MG63 (cell line): ENCODE data around the gene DBNDD2. TPM values are rescaled to one million over a fixed set of nuclear protein-coding genes. Genes with fewer than 3 reads are reported as not detected.

Experiments
- DNase-seq: peaks from one replicate; pipeline ENCODE4 v3.0.0-alpha.2; 2020
- H3K27me3 ChIP-seq: fragments of 250-450 bp; sonication (Bioruptor Pico); 2 replicates; pipeline ENCODE4 v1.5.1; 2020; ENCODE audit warnings: mild to moderate bottlenecking, moderate library complexity
- H3K36me3 ChIP-seq: fragments of 250-450 bp; sonication (Bioruptor Pico); 2 replicates; pipeline ENCODE4 v1.5.1; 2020; ENCODE audit warnings: mild to moderate bottlenecking, moderate library complexity
- H3K4me3 ChIP-seq: fragments of 250-450 bp; sonication (Bioruptor Pico); 2 replicates; pipeline ENCODE4 v1.5.1; 2020; ENCODE audit warnings: mild to moderate bottlenecking, moderate library complexity
- H3K9me3 ChIP-seq: fragments of 250-450 bp; sonication (Bioruptor Pico); 2 replicates; pipeline ENCODE4 v1.5.1; 2020; ENCODE audit warnings: mild to moderate bottlenecking, moderate library complexity
- total RNA-seq: library from RNA; depleted of rRNA; stranded (reverse); fragments of >200 nt; shearing (Covaris generic); gene quantifications from 2 replicates; pipeline ENCODE4 v1.2.3, GENCODE V29; 2014; ENCODE audit warnings: low replicate concordance

Gene DBNDD2
- total RNA-seq, 1 experiment from 2014 or later, result 17.6 TPM

DNA sequence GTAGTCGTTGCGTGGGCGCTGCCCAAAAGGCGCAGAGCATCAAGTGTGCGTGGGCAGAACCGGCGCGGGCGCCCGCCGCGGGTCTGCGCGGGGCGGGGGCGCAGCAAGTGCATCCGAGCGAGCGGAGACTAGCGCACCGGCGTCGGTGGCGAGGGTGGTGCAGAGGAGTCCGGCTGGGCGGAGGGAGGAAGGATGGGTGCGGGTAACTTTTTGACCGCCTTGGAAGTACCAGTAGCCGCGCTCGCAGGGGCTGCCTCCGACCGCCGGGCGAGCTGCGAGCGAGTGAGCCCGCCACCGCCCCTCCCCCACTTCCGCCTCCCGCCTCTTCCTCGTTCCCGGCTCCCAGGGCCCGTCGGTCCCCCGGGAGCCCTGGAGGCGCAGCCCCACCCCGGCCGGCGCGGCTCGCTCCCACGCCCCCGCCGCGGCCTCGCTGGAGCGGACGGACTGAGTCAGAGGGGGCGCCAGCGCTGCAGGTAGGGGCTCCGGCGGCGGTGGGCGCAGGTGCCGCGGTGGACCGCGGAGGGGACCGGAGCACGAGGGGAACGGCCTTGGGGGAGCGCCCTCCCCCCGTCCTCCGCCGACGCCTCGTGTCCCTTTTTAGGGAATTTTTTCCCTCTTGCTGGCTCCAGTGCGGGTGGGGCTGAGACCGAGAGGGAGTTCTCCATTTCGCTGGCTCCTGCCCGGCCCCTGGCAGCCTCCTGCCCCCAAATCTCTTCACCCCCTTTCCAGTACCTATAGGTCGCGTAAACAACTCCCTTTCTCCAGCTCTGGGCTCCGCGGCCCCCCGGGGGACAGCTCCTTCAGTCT lies 1.6 kb upstream of the DBNDD2 start:
- peak overlapping the region; percentile 58 for H3K4me3 ChIP-seq
- peak; percentile 68 for DNase-seq
- H3K27me3 ChIP-seq, result no peaks in the 10 kb centered on the region
- peaks cover 5% of the 10 kb centered on the region for H3K36me3 ChIP-seq
- peaks cover 5% of the 10 kb centered on the region for H3K9me3 ChIP-seq

DNA sequence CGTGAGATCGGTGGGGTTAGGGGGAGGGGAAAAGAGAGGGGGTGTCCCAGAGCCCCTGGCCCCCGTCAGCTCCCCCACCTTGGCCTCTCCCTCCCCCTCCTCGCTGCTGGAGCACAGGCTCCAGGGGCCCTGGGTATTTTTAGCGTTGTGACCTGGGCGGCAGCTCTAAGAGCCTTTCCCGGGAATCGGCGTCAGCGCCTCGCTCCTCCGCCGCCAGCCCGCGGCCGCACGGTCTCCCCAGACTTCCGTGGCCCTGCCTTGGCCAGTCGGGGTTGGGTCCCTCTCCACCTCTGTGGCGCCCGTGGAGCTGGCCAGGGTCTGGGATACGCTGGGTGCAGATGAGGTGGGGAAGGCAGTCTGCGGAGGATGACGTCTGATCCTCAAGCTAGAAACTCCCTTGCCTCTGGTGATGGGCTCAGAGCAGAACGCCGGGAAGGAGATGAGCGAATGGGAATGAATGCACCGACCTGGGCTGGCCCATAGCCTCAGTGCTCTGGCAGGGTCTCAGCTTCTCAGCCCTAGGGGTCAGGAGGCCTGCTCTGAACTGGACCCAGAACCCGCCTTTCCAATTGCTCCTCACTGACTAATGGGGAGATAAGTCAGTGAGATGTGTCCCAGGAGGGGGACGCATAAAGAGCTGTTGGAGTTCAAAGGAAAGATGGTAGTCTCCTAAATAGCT lies 883 bp upstream of the DBNDD2 start:
- peaks cover 5% of the 10 kb centered on the region for H3K36me3 ChIP-seq
- H3K9me3 ChIP-seq, result no peaks in the 10 kb centered on the region
- H3K4me3 ChIP-seq, result peak overlapping the region; percentile 58
- H3K27me3 ChIP-seq, result no peaks in the 10 kb centered on the region
- no peak for DNase-seq

DNA sequence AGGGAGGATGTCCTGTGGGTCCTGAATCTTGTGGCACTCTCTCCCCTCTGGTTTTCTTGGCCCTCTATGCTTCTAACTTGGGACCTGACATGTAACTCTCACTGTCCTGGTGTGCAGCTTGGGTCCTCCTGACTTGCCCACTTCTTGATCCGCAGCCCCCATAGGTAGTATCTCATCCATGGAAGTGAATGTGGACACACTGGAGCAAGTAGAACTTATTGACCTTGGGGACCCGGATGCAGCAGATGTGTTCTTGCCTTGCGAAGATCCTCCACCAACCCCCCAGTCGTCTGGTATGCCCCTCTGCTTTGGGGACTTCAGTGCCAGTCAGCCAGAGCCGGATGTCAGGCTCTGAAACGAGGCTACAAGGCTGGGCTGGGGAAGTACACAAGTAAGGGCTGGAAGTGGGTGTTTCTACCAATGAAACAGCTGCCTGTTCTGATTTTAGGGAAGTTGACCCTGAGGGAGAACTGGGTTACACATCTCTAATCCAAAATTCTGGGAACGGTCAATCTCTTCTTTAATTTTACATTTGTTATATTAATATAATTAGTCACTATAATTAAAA lies 641 bp downstream of the DBNDD2 start:
- H3K36me3 ChIP-seq, result peaks cover 5% of the 10 kb centered on the region
- H3K4me3 ChIP-seq, result no peak overlapping the region
- no peak for DNase-seq
- H3K27me3 ChIP-seq, result no peaks in the 10 kb centered on the region
- H3K9me3 ChIP-seq, result no peaks in the 10 kb centered on the region

DNA sequence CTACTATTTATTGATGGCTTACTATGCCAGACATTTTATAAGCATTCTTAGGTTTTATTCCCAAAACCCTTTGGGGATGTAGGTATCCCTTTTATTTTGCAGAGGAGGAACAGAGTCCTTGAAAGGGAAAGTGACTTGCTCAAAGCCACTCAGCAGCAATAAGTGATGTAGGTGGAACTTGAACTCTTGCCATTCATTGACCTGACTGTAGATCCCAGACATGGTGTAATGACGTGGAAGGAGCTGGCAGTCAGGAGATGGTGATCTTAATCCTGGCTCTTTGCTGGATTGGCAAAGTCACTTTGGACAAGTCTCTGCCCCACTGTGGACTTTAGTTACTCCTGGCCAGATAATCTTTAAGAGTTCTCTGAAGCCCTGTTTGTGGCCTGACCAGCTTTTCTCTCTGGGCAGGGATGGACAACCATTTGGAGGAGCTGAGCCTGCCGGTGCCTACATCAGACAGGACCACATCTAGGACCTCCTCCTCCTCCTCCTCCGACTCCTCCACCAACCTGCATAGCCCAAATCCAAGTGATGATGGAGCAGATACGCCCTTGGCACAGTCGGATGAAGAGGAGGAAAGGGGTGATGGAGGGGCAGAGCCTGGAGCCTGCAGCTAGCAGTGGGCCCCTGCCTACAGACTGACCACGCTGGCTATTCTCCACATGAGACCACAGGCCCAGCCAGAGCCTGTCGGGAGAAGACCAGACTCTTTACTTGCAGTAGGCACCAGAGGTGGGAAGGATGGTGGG lies 1.6 kb downstream of the DBNDD2 start:
- H3K4me3 ChIP-seq, result no peak overlapping the region
- H3K27me3 ChIP-seq, result no peaks in the 10 kb centered on the region
- DNase-seq, result no peak
- peaks cover 5% of the 10 kb centered on the region for H3K36me3 ChIP-seq
- no peaks in the 10 kb centered on the region for H3K9me3 ChIP-seq

DNA sequence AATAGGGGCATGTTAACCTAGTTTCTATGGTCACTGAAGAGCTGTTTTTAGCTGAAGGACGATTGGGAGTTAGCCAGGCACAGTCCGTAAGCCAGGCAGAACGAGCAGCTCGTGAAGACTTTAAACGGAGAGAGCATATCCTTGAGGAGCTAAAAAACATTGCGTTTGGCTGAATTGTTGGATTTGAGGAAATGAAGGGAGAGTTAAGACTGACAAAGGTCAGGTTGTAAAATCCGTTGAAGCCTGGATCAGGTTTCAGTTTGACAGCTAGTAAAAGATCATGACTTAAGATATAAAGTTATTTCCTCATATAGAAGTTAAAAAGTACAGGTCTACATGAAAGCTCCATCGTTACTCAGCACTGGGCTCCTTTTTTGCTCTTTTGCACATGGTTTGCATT lies 2.8 kb downstream of the DBNDD2 start:
- Histone ChIP-seq H3K27me3 (no peaks in the 10 kb centered on the region), H3K9me3 (no peaks in the 10 kb centered on the region), H3K36me3 (peaks cover 5% of the 10 kb centered on the region), H3K4me3 (no peak overlapping the region)
- DNase-seq, result no peak

DNA sequence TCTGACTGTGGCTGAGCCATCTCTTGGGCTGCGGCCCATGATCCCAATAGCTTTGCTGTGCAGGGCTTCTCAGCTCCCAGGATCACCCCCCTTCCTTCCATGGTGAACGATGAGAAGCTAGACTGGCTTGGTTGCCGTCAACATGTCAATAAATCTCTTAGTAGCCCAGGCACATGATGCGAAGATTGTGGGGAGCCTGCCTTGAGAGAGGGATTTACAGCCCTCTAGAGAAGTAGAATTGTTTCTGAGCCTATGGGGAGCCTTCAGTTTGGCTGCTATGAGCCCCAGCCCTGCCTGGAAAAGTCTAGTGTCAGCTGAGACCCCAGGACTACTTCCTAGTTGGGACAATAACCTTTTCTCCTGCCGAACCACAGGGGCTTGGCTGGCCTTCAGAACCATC lies 4.6 kb downstream of the DBNDD2 start:
- Histone ChIP-seq H3K27me3 (no peaks in the 10 kb centered on the region), H3K9me3 (no peaks in the 10 kb centered on the region), H3K36me3 (peaks cover 5% of the 10 kb centered on the region), H3K4me3 (no peak overlapping the region)
- no peak for DNase-seq

DNA sequence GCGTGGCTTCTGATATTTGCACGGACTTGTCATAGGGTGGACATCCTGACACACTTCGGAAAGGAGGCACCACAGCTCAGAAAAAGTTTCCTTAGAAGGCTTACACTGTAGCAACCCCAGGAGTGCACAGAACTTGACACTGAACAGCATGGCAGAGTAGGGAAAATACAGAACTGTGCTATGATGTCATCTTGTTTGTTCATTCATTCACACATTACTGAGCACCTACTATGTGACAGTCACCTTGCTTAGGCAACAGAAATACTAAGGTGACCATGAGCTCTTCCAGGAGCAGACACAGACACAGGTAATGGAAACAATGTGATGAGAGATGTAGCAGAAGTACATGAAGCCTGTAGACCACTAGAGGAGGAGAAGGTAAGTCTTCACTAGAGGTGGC lies 5.4 kb downstream of the DBNDD2 start:
- no peaks in the 10 kb centered on the region for H3K9me3 ChIP-seq
- peaks cover 9% of the 10 kb centered on the region for H3K36me3 ChIP-seq
- no peak overlapping the region for H3K4me3 ChIP-seq
- H3K27me3 ChIP-seq, result no peaks in the 10 kb centered on the region
- no peak for DNase-seq

DNA sequence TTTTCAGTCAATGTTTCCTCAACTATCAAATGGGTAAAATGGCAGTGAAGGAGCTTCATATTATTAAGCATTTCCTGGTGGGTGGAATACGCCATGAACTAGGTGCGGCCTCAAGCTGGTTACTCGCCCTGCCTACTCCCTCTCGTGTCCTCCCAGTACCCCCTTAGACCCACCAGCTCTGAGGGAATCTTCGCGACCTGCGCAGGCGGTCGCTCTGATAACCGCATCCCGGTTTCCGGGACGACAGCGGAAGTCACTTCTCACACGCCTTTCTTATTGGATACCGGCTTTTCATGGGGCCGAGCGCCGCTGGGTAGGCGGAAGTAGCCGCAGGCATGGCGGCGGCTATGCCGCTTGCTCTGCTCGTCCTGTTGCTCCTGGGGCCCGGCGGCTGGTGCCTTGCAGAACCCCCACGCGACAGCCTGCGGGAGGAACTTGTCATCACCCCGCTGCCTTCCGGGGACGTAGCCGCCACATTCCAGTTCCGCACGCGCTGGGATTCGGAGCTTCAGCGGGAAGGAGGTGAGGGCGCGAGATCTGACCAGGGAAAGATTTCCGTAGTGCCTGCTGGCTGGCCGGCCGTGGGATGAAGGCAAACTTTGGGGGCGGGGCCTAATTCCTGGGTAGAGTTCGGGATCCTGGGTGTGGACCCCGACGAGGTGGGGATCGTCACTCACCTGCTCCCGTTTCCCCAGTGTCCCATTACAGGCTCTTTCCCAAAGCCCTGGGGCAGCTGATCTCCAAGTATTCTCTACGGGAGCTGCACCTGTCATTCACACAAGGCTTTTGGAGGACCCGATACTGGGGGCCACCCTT lies 7.9 kb downstream of the DBNDD2 start, which contains the start of gene PIGT:
PIGT (plus strand) TSS at position 320 of the 816 bp plus-strand sequence; CDS start at position 336, 16 bp downstream.
- Histone ChIP-seq H3K4me3 (peak within 1 kb of the TSS; percentile 87), H3K27me3 (no peaks in the 10 kb centered on the region), H3K9me3 (no peaks in the 10 kb centered on the region), H3K36me3 (peaks cover 23% of the 10 kb centered on the region)
- peak; percentile 86 for DNase-seq

DNA sequence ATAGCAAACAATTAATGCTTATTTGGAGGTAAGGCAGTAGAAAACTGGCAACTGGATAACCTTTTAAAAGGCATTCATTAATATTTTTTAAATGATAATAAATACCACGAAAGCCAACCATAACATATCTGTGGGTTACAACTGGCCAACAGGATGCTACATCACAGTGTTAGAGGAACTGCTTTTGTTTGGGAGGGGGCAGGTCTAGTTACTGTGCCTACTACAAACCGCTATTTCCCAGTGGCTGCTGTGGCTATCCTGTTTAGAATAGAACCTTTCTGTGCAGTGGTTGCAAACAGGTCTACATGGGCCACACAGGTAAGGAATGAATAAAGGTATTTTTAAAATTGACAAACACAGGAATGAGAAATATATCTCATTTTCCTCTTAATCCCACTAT lies 8.8 kb downstream of the DBNDD2 start:
- no peaks in the 10 kb centered on the region for H3K27me3 ChIP-seq
- peak overlapping the region; percentile 87 for H3K4me3 ChIP-seq
- no peaks in the 10 kb centered on the region for H3K9me3 ChIP-seq
- no peak for DNase-seq
- H3K36me3 ChIP-seq, result peaks cover 31% of the 10 kb centered on the region

DNA sequence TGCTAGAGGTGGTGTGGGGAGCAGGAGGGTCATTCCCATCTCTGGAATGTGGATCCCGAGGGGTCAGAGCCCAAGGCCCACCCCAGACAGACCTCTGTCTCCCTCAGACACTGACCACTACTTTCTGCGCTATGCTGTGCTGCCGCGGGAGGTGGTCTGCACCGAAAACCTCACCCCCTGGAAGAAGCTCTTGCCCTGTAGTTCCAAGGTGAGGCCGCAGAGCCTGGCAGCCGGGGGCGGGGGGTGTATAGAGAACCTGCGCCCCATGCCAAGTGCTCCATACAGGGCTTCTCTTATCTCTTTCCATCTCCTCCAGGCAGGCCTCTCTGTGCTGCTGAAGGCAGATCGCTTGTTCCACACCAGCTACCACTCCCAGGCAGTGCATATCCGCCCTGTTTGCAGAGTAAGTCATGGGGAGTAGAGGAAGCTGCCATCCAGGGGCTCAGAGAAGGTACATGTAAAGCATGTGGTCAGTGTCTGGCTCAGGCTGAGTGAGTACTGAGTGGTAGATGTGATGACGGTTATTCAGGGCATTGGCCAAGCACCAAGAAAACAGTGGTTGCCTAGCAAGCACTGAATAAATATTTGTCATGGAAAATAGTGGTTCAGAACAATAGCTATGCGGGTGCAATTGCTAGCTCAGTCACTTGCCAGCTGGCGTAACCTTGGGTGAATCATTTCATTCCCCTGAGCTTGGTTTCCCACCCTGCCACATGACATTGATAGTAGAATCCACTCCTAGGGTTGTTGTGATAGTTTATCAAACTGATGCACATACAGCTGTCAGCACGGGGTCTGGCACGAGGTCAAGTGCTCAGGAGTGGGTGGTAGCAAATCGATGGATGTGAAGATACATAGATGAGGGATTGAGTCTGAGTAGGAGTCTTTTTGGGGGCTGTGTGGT lies 11.4 kb downstream of the DBNDD2 start:
- H3K9me3 ChIP-seq, result no peaks in the 10 kb centered on the region
- peak; percentile 96 for DNase-seq
- H3K36me3 ChIP-seq, result peaks cover 50% of the 10 kb centered on the region
- no peaks in the 10 kb centered on the region for H3K27me3 ChIP-seq
- no peak overlapping the region for H3K4me3 ChIP-seq

DNA sequence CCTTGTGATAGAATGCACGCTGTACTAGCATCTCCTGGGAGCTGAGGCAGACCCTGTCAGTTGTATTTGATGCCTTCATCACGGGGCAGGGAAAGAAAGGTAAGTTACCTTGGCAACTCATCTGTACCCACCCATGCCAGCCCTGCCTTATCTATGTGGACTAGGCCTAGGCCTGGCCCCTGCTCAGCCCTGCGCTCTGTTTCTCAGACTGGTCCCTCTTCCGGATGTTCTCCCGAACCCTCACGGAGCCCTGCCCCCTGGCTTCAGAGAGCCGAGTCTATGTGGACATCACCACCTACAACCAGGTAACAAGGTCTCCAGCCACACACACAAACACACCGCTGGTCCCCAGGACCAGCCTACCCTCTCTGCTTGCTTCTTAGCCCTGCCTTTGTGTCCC lies 12.0 kb downstream of the DBNDD2 start:
- H3K27me3 ChIP-seq, result no peaks in the 10 kb centered on the region
- H3K36me3 ChIP-seq, result peaks cover 55% of the 10 kb centered on the region
- H3K9me3 ChIP-seq, result no peaks in the 10 kb centered on the region
- no peak overlapping the region for H3K4me3 ChIP-seq
- DNase-seq, result no peak

DNA sequence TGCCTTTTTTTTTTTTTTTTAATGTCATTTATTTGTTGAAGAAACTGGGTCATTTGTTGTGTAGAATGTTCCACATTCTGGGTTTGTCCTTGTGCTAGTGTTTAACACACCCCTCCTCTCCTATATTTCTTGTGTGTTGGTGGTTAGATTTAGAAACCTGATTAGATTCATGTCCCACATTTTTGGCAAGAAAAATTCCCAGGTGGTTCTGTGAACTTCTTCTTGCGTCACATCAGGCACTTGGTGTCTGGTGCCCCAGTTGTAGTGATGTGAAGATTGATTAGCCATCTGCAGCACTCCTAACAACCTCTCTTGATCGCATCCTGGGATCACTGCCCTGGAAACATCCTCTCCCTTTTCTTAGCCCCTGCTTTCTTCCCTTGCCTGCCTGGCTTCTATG lies 15.6 kb downstream of the DBNDD2 start:
- DNase-seq, result no peak
- Histone ChIP-seq H3K36me3 (peaks cover 48% of the 10 kb centered on the region), H3K4me3 (no peak overlapping the region), H3K9me3 (no peaks in the 10 kb centered on the region), H3K27me3 (no peaks in the 10 kb centered on the region)

DNA sequence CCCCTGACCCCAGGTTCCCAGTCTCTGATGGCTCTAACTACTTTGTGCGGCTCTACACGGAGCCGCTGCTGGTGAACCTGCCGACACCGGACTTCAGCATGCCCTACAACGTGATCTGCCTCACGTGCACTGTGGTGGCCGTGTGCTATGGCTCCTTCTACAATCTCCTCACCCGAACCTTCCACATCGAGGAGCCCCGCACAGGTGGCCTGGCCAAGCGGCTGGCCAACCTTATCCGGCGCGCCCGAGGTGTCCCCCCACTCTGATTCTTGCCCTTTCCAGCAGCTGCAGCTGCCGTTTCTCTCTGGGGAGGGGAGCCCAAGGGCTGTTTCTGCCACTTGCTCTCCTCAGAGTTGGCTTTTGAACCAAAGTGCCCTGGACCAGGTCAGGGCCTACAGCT lies 17.5 kb downstream of the DBNDD2 start:
- Histone ChIP-seq H3K36me3 (peaks cover 36% of the 10 kb centered on the region), H3K27me3 (no peaks in the 10 kb centered on the region), H3K4me3 (no peak overlapping the region), H3K9me3 (no peaks in the 10 kb centered on the region)
- no peak for DNase-seq

DNA sequence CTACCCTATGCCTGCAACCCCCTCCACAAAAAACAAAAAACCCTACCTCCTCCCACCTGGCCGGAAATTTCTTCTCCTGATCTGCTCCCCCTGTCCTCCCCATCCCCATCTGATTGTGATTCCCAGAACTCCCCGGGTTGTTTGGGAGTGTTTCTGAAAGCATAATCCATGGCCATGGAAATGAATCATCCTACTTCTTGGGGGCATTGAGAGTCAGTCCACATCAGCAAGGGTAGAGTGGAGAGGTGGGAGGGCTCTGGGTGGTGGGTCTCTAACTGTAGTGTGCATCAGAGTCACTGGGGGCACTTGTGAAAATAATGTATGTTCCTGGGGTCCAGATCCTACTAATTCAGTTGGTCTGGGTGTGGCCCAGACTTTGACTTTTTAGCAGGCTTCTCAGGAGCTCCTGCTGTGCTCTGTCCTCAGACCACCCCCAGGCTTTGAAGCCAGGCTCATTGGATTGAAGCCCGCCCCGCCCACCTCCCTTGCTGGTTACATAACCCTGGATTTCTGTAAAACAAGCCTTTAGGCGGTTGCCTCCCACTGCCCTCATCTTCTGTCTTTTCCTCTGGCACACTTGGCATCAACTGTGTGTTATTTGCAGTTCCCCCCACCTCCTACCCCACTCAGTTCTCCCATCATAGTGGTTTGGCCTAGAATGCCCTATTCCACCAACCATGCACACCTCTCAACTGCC lies 18.4 kb downstream of the DBNDD2 start:
- DNase-seq, result peak; percentile 31
- Histone ChIP-seq H3K36me3 (peaks cover 27% of the 10 kb centered on the region), H3K9me3 (no peaks in the 10 kb centered on the region), H3K4me3 (no peak overlapping the region), H3K27me3 (no peaks in the 10 kb centered on the region)
